T-helper 22 cell (primary cell): ENCODE data around the gene DDX19B.
"Not testable (repeated sequence)": the region's sequence is repeated elsewhere in the genome, so short reads cannot be mapped to it uniquely, and the experiment has no call there.

Experiments used
- DNase-seq: peaks from one replicate; pipeline ENCODE4 v3.0.0-alpha.2; 2020; ENCODE audit warnings: low read depth

Gene DDX19B

GRCh38 chr16:70298988-70299938, at the start of gene DDX19B:
TSS of gene DDX19B (plus strand) at chr16:70299186. CDS start at chr16:70299298, 112 bp downstream.
- DNase-seq, result peak; percentile 23

- not testable (repeated sequence) for DNase-seq
These were observed 49.3 kb upstream of the DDX19B start for GRCh38 chr16:70249697-70250096.

GRCh38 chr16:70250748-70251628, 48.0 kb upstream of the DDX19B start:
- DNase-seq, result no peak

GRCh38 chr16:70251629-70252354, 47.2 kb upstream of the DDX19B start, which contains the start of gene EXOSC6:
TSS of gene EXOSC6 (minus strand) at chr16:70251940. CDS start at chr16:70251900, 40 bp downstream.
- peak; percentile 87 for DNase-seq

- DNase-seq, result no peak
These were observed 46.5 kb upstream of the DDX19B start for GRCh38 chr16:70252355-70252988.

GRCh38 chr16:70253291-70254106, 45.5 kb upstream of the DDX19B start:
- no peak for DNase-seq

- DNase-seq, result no peak
These were observed 44.6 kb upstream of the DDX19B start for GRCh38 chr16:70254180-70254964.

DNA sequence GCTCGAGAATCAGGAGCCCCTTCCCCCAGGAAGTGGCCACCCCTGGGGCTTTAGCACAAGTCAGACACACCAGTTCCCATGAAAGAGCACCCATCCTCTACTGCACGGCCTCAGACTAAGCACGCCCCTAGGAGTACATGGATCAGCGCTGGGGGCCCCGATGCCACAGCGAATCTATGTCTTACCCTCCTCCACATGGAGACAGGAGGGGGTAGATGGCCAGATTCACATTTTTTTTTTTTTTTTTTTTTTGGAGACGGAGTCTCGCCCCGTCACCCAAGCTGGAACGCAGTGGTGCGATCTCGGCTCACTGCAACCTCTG, 44.1 kb upstream of the DDX19B start:
- no peak for DNase-seq

GRCh38 chr16:70255574-70255973, 43.4 kb upstream of the DDX19B start:
- DNase-seq, result no peak

DNA sequence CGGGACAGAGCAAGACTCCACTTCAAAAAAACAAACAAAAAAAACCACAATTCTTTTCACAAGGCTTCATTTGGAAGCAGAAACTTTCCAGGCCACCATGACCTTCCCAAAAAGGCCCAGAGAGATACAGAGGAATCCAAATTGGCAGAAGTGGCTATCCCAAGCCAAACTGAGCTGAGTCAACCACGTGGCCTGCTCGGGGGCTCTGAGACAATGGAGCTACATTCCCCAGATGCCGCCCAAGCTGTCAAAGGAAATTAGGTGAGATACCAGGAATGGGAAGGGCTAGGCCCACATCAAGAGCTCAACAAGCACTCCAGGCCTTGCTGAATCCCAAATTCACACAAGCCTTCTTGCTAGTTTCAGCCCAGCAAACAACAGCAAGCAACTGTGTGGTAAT, 41.6 kb upstream of the DDX19B start:
- DNase-seq, result no peak

DNA sequence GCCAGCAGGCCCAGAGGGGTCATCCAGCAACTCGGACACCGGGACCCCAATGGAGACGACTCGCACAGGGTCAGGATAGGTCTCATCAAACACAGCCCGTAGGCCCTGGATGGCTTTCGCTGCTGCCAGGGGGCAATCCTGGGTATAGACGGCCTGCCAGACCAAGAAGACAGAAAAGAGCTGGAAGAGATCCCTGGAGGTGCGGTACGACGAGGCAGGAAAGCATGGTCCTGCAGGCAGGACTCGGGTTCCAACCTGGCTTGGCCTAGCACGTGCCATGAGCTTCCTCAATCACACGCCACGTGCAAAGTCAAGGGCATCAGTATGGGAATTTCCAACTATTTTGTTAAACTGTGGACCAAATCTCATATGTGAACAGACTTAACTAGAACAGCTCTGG, 40.9 kb upstream of the DDX19B start:
- no peak for DNase-seq

GRCh38 chr16:70258946-70259345, 40.0 kb upstream of the DDX19B start:
- no peak for DNase-seq

DNA sequence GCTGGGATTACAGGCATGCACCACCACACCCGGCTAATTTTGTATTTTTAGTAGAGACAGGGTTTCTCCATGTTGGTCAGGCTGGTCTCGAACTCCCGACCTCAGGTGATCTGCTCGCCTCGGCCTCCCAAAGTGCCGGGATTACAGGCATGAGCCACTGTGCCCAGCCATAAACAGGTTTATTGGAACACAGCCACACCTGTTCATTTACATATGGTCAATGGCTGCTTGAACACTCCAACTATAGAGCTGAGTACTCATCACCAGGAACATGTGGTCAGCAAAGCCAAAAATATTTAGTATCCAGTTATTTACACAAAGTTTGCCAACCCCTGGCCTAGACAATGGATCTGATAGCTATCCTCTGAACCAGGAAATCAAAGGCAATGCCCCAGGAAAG, 39.1 kb upstream of the DDX19B start:
- not testable (repeated sequence) for DNase-seq

DNA sequence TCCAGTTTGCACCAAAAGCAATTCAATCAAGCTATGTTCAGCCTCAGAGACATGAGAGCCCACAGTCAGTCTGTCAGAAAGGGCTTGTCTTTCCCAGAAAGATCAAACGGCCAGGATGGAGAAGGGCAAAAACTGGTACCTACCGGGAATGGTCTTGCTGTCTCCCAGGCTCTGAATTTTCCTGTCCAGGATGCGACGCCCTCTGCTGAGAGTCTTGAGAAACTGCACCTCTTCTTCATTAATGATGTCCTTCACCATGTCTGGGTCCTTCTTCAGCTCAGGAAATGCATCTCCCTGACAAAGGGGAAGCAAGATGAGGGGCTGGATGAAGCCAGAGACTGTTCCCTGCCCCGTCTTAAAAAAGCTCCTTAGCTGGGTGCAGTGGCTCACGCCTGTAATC, 31.5 kb upstream of the DDX19B start:
- DNase-seq, result no peak

DNA sequence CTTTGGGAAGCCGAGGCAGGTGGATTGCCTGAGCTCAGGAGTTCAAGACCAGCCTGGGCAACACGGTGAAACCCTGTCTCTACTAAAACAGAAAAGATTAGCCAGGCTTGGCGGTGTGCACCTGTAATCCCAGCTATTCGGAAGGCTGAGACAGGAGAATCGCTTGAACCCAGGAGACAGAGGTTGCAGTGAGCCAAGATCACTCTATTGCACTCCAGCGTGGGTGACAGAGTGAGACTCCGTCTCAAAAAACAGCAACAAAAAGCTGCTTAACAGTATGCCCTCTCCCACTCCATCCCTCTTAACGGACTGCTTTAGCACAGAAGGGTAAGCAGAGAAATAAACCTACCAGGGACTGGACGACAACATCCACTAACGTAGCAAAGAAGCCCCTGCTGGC, 31.1 kb upstream of the DDX19B start:
- DNase-seq, result not testable (repeated sequence)

DNA sequence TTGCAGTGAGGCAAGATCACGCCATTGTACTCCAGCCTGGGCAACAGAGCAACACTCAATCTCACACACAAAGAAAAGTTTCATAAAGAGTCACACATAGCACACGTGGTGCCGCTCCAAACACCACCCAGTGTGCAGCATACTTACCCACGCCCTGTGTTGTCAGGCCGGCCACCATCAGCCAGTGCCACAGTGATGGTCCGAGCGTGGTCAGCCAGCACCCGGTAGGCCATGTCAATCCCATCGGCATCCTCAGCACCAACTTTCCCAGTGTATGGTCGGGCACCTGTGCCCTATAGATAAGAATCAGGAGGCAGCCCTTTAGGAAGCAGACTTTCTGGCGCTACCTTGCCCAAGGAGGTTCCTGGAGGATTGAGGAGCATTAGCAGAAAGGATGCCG, 29.5 kb upstream of the DDX19B start:
- DNase-seq, result no peak

GRCh38 chr16:70270176-70270575, 28.8 kb upstream of the DDX19B start:
- no peak for DNase-seq

- DNase-seq, result no peak
These were observed 27.3 kb upstream of the DDX19B start for GRCh38 chr16:70271696-70272095.

- no peak for DNase-seq
These were observed 22.6 kb upstream of the DDX19B start for GRCh38 chr16:70276392-70276791.
